Measurements from ENCODE around the gene TFAP2A.

The TFAP2A gene

DNA sequence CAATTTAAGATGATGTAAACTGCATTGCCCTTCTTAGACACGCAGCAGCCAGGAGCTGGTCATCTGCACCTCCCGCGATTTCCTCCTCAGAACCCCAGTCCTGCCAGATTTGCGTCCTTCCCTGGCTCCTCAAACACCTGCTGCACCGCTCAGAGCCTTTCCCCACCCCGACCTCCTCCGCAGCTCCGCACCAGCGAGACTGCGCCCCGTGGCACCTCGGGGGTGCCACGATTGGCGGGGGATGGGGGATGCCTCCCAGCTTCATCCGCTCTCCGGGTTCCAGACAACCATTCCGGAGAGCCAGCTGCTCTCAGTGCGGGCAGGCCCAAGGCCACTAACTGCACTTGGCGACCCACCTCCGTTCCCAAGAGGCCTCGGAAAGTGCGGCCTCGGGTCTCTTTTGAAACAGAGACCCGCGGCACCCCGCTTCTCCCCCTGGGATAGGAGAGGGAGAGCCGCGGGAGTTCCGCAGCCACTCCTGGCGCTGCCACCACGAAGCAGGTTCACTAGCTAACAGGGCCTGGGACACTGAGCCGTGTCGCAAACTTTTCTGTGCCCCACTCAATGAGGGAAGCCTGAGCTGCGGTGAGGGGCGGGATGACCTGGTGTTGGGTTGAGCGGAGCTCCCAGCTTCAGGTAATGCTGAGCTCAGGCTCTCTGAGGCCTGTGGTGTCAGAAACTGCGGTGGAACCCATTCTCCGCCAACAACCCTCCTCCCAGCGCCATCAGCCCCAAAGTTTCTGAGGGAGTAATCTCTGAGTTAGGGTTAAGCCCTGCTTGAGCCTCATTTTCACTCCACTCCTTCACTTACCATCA is 7.3 kb upstream of the TFAP2A start:
- ChIA-PET CTCF (interaction anchor here (1.1 to 5.4 kb wide), 5 partner anchors 12 to 43 kb away, joined by 3 to 27 read pairs (median 3); no protein-coding TSS in a partner anchor), POLR2A (no interaction called here)
- TF ChIP-seq, protein P1, sequence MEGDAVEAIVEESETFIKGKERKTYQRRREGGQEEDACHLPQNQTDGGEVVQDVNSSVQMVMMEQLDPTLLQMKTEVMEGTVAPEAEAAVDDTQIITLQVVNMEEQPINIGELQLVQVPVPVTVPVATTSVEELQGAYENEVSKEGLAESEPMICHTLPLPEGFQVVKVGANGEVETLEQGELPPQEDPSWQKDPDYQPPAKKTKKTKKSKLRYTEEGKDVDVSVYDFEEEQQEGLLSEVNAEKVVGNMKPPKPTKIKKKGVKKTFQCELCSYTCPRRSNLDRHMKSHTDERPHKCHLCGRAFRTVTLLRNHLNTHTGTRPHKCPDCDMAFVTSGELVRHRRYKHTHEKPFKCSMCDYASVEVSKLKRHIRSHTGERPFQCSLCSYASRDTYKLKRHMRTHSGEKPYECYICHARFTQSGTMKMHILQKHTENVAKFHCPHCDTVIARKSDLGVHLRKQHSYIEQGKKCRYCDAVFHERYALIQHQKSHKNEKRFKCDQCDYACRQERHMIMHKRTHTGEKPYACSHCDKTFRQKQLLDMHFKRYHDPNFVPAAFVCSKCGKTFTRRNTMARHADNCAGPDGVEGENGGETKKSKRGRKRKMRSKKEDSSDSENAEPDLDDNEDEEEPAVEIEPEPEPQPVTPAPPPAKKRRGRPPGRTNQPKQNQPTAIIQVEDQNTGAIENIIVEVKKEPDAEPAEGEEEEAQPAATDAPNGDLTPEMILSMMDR (IDR thresholded peaks at IDR 0.05; ENCODE audit: control extremely low read depth, extremely low read depth, low read depth, missing control alignments) = no peak
- peak; percentile 16 for DNase-seq (ENCODE audit: extremely low spot score)

DNA sequence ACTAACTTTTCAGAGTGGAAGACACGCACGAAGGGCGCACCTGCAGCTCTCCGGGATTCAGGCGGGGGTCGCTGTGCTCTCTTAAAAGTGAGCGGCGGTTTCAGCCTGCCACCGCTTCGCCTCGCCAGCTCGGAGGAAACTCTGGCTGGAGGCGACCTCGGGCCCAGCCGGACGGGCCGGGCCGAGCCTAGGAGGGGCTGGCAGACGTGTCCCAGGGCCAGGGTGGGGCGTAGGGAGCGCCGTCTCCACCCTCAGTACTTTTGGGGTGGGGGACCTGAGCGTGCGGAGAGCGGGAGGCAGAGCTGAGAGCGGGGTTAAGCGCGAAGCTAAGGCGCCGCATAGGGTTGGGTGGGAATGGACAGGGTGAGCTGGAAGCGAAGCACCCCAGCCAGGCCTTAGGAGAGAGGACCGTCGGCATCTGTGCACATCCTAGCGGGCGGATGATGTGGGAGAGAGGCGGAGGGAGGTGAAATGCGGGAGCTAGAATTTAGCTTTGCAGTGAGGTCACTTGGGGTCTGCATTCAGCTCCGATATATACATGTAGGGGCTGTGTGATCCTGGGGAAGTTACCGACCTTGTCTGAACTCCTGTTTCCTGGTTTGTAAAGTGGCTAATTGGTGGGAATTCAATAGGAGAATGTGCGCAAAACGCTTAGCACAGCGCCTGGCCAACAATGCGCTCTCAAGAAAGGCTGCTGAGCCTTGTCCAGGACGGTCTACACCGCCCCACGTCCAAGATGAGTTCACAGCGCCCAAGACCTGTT is 6.5 kb upstream of the TFAP2A start:
- ChIA-PET POLR2A (no interaction called here), CTCF (interaction anchor here (1.1 to 2.4 kb wide), 5 partner anchors 11 to 1940 kb away, joined by 3 to 5 read pairs (median 3); no protein-coding TSS in a partner anchor)
- peak; percentile 18 for DNase-seq (ENCODE audit: extremely low spot score)
- TF ChIP-seq, protein P1 (IDR thresholded peaks at IDR 0.05; ENCODE audit: control extremely low read depth, extremely low read depth, low read depth, missing control alignments) = peak; percentile 14

DNA sequence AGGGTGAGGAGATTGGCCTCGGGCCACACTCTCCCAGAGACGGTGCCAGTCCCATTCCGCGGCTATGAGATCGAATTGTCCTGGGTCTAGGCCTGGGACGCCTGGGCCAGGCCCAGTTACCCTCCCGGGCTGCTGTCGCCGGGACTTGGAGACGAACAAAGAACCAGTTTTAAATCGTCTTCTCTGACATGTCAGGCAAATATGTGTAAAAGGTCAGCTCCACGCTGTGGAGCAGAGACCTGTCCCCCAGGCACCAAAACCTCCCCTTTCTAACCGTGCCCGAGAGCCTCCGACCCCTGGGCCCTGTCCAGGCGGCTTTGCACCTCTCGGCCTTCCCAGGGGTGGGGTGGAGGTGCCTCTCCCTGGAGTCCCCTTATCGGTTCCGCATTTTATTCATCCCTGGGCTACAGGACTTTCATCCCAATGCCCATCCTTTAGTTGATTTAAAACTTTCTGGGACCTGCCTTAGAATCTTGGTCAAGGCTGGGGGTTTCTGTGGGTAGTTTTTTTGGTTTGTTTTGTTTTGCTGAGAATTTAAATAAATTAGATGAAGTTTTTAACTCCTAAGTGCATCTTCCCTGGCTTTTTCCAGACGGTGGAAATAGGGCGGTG is 5.8 kb upstream of the TFAP2A start:
- TF ChIP-seq, protein P1 (IDR thresholded peaks at IDR 0.05; ENCODE audit: control extremely low read depth, extremely low read depth, low read depth, missing control alignments) = no peak
- DNase-seq (ENCODE audit: extremely low spot score) = no peak
- CTCF ChIA-PET = interaction anchor here (1.2 to 2.4 kb wide), 2 partner anchors 11 to 1939 kb away, joined by 3 to 5 read pairs; no protein-coding TSS in a partner anchor
- POLR2A ChIA-PET = no interaction called here

DNA sequence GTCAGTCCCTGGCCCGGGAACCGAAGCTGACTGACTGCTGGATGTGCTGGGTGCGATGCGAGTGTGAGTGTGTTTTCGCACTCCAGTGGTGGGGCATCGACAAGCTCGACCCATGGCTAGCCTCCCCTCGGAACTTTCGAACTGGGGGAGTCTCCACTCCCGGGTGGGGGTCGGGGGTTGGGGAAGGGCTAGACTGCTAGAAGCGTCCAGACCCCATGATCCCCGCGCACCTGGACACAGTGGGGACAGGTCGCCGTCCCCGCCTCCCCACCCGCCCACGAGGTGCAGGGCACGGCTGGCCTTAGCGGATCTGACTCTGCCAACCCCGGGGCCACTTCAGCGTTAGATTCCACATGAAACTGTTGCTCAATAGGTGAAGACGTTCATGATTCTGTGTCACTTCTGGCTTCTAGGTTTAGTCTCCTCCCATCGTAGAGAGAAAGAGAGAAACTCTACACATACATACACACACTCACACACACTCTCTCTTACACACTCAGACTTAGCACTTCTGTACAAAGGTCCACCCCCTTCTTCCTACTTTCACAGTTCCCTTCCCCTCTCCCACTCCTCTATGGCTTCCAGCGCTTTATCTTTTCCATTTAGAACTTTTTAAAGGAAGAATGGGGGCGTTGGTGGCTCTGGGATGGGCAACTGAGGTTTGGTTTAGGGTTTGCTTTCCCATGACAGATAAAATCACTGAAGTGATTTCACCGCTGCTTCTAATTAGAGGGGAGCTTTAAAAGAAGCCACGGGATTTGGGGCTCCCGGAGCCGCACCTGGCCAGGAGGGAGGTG is 5.1 kb upstream of the TFAP2A start:
- CTCF ChIA-PET = interaction anchor here (1.2 to 2.5 kb wide), 2 partner anchors 8 to 1938 kb away, joined by 3 to 6 read pairs; no protein-coding TSS in a partner anchor
- DNase-seq (ENCODE audit: extremely low spot score) = peak; percentile 27
- TF ChIP-seq, protein P1 (IDR thresholded peaks at IDR 0.05; ENCODE audit: control extremely low read depth, extremely low read depth, low read depth, missing control alignments) = no peak
- POLR2A ChIA-PET = no interaction called here

DNA sequence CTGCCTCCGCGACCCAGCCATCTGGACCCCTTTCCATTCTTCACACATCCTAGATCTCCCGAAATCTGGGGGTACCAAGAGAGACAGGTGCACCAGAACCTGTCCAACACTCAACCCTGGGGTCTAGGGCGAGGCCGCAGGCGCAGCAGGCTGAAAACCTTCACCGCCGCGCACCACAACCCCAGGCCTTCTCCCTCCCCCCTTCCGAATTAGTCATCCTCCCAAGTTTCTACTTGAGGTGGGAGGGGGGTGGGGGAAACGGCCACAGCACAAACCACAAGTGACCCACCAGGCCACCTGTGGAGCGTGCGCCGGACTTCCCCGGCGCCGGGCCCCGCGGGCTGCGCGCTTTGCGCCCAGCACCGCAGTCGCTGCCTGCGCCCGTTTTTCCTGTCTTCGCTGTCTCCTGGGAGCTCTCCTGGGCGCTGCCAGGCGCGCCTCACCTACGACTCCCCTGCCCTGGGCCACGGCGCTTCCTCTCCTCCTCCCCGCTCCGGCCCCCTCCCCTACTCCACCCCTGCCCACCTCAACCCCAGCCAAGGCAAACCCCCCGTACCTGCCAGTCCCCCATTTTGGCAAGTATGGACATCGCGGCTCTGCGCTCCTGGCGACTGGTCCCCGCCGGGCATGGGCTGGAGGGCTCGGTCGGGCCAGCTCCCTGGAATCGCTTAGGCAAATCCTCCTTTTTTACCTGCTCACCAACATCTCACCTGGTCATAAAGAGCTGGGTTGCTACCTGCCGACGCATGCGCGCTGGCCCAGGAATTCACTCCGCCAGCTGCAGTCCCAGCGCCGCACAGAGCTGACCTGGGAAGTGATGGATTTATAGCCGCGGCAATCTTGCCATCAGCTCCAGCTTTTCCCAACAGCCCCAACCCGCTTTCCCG is 4.2 kb upstream of the TFAP2A start:
- TF ChIP-seq, protein P1 (IDR thresholded peaks at IDR 0.05; ENCODE audit: control extremely low read depth, extremely low read depth, low read depth, missing control alignments) = no peak
- peak; percentile 56 for DNase-seq (ENCODE audit: extremely low spot score)
- ChIA-PET CTCF (interaction anchor here (1.4 to 2.5 kb wide), 2 partner anchors 9 to 10 kb away, joined by 6 read pairs; no protein-coding TSS in a partner anchor), POLR2A (no interaction called here)
